ENCODE measurements around the gene FN1. TPM values are rescaled to one million over a fixed set of nuclear protein-coding genes. Genes with fewer than 3 reads are reported as not detected.

The FN1 gene
- 1,607 and 1,656 TPM in 2 replicates for total RNA-seq

GRCh38 chr2:215435870-215436704 lies at the start of gene FN1:
Gene FN1, minus strand, starts transcription at chr2:215436068. Its CDS starts 266 bp downstream, at chr2:215435802.

GRCh38 chr2:215311625-215312396 lies 124.1 kb downstream of the FN1 start, which contains the start of gene ATIC:
Gene ATIC, plus strand, starts transcription at chr2:215312059. Its CDS starts 84 bp downstream, at chr2:215312143.

Other genes with a start within 250 kb of the FN1 start
- 10.7 and 18.7 TPM in 2 replicates for gene ATIC, start 124.0 kb downstream of the FN1 start, total RNA-seq